Ovary (tissue), 9 donors: ENCODE results near the gene TMEM272. TPM values are rescaled to one million over a fixed set of nuclear protein-coding genes. Genes with fewer than 3 reads are reported as not detected.

Experiments used
- DNase-seq, 5 donors: peaks; one replicate each; pipeline ENCODE4 v3.0.0-alpha.2; 2019 to 2020
- H3K27ac ChIP-seq, 2 donors: fragments of 200-600 bp; one replicate each; pipeline versions ENCODE4 v1.5.1 to v1.8.0; 2019 to 2022
- H3K27me3 ChIP-seq: fragments of 200-600 bp; one replicate; pipeline ENCODE4 v1.8.0; 2022
- H3K36me3 ChIP-seq: fragments of 200-600 bp; sonication (generic); one replicate; pipeline ENCODE4 v1.5.1; 2019
- H3K4me1 ChIP-seq: one replicate; pipeline ENCODE4 v1.8.1; 2013; ENCODE audit warnings: mild to moderate bottlenecking, moderate library complexity; ENCODE audit not compliant: insufficient read depth
- H3K4me3 ChIP-seq: fragments of 200-600 bp; sonication (generic); one replicate; pipeline ENCODE4 v1.5.1; 2017
- H3K9me3 ChIP-seq, 2 donors: fragments of 200-600 bp in 1 of 2; sonication (generic) in 1 of 2; one replicate each; pipeline versions ENCODE4 v1.5.1 to v1.8.1; 2013 to 2019; ENCODE audit warnings: mild to moderate bottlenecking in 1 of 2, moderate library complexity in 1 of 2
- EP300 ChIP-seq: sonication (generic); formaldehyde crosslinking; IDR thresholded peaks from one replicate; pipeline ENCODE4 v1.6.1; 2017; ENCODE audit warnings: antibody characterized with exemption
- POLR2A ChIP-seq: fragments of 450-650 bp; IDR thresholded peaks from one replicate; pipeline ENCODE4 v1.6.1; 2017; ENCODE audit warnings: antibody characterized with exemption, mild to moderate bottlenecking, moderate library complexity
- WGBS, 3 donors: extraction: QIAGEN DNeasy Blood & Tissue Kit in 1 of 3; methylation state at CpG; one replicate each; pipeline versions ENCODE4 v1.1.5 to v1.1.7; 2013 to 2017; 5-methylcytosine and 5-hydroxymethylcytosine counted together
- intact Hi-C, 4 donors: fragments of 100-400 bp; cut with DNase I; formaldehyde crosslinking; loops; one replicate each; pipeline versions ENCODE4 v1.11.0 to v1.15.1; 2022 to 2023
- polyA plus RNA-seq, 2 donors: library from polyadenylated mRNA; stranded (reverse); fragments of 200-250 nt in 1 of 2; fragments of 350-450 nt in 1 of 2; fragmentation: Illumina TruSeq in 1 of 2; extraction: RNeasy Lipid Tissue Mini Kit (QIAGEN cat#74804) in 1 of 2; gene quantifications; one replicate each; pipeline ENCODE4 v1.2.3, GENCODE V29; 2013 to 2014
- total RNA-seq, 7 donors: library from RNA; depleted of rRNA in 2 of 7; stranded (reverse); fragments of >200 nt in 2 of 7; fragmentation: NEBNext Ultra II Directional in 3 of 7; extraction: Animal tissue kit (Norgen Biotek cat#: 25700) in 3 of 7; gene quantifications; one replicate each; pipeline versions ENCODE4 v1.1.0 to v1.2.4, GENCODE V29; 2016 to 2023
- TF ChIP-seq, protein P1 (sequence below), 3 donors: fragments of 450-650 bp in 2 of 3; fragments of 200-600 bp in 1 of 3; IDR thresholded peaks; one replicate each; pipeline versions ENCODE4 v1.5.1 to v1.8.0; 2016 to 2022; ENCODE audit warnings: antibody characterized with exemption in 3 of 3, mild to moderate bottlenecking in 1 of 3
- donor health status: DM: no; HTN: no; CAD: no; lungs with moderate emphysema.
- donor health status: DM: no; HTN: no; CAD: no.
- donor health status: Bipolar disorder and iron deficiency.
- donor health status: DM: yes; HTN: yes; CAD: no.
- donor health status: DM: no; HTN: no; CAD: no.
- donor health status: DM: yes; HTN: yes; CAD: no.

The TMEM272 gene
- total and polyA plus RNA-seq, 9 donors: 0.05 to 0.28 (median 0.11) TPM; not detected in 2

DNA sequence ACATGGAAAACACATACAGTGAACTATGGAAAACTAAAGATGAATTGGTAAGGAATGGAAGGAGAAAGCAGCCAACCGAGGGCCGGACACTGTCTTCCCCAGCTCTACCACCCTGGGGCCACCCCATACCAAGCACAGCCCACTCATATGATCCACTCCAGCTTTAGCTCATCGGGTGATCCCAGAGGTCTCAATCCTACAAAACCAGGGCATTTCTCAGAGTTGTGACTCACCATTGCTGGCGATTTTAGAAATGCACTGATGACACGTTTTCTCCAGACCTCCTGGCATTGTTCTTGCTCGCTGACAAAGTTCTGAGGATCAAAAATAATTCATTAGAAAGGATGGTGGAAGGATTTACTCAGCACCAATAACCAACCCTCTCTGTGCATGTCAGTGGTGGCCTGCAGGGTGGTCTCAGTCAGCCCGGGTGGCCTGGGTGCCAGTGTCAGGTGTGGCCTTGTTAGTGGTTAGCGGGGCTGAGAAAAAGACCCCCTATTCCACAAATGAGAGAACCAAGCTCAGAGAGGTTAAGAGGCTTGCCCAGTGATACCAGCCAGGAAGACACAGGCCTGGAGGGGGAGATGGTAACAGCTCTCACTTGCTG lies 6.6 kb downstream of the TMEM272 start:
- H3K4me3 ChIP-seq: no peak overlapping the region
- H3K36me3 ChIP-seq: no peaks in the 10 kb centered on the region
- no peaks in the 10 kb centered on the region for H3K9me3 ChIP-seq
- H3K27ac ChIP-seq: no peak overlapping the region
- intact Hi-C loops: loop anchor here in 2 of 4 donors (10.0 kb wide), 1 partner anchor 404 kb away; no protein-coding TSS in a partner anchor
- no peak for TF ChIP-seq EP300
- TF ChIP-seq, protein P1, sequence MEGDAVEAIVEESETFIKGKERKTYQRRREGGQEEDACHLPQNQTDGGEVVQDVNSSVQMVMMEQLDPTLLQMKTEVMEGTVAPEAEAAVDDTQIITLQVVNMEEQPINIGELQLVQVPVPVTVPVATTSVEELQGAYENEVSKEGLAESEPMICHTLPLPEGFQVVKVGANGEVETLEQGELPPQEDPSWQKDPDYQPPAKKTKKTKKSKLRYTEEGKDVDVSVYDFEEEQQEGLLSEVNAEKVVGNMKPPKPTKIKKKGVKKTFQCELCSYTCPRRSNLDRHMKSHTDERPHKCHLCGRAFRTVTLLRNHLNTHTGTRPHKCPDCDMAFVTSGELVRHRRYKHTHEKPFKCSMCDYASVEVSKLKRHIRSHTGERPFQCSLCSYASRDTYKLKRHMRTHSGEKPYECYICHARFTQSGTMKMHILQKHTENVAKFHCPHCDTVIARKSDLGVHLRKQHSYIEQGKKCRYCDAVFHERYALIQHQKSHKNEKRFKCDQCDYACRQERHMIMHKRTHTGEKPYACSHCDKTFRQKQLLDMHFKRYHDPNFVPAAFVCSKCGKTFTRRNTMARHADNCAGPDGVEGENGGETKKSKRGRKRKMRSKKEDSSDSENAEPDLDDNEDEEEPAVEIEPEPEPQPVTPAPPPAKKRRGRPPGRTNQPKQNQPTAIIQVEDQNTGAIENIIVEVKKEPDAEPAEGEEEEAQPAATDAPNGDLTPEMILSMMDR (IDR thresholded peaks at IDR 0.05): no peak
- TF ChIP-seq POLR2A: no peak
- WGBS, 3 donors: 89 to 91% (median 91%) methylated on average over 8 of the region's 8 CpGs
- no peaks in the 10 kb centered on the region for H3K4me1 ChIP-seq
- DNase-seq: no peak
- H3K27me3 ChIP-seq: no peaks in the 10 kb centered on the region

DNA sequence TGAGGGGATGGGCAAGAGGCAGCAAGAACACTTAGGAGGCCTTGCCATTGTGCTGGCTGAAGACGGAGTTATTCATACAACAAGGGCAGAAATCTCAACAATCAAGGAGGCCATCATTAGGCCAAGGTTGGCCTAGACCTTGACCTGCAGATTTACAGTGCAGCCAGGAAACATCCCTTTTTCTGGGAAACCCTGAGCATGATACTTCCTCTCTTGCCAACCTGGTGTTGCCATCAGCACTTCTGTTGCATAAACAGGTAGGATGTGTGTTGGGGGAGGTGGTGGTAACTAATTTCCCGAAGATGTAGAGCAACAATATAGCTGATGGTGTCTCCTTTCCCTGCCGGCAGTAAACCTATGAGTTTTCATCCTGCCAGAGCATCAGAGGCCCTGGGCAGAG lies 8.0 kb downstream of the TMEM272 start:
- no peaks in the 10 kb centered on the region for H3K27me3 ChIP-seq
- no peaks in the 10 kb centered on the region for H3K4me1 ChIP-seq
- H3K27ac ChIP-seq: no peak overlapping the region
- H3K36me3 ChIP-seq: no peaks in the 10 kb centered on the region
- TF ChIP-seq POLR2A (no peak), EP300 (no peak)
- TF ChIP-seq, protein P1 (IDR thresholded peaks at IDR 0.05): no peak
- no peaks in the 10 kb centered on the region for H3K9me3 ChIP-seq
- 85 to 93% (median 87%) methylated on average over 3 of the region's 3 CpGs for WGBS, 3 donors
- intact Hi-C loops: loop anchor here in 2 of 4 donors (10.0 kb wide), 1 partner anchor 402 kb away; no protein-coding TSS in a partner anchor
- no peak for DNase-seq
- H3K4me3 ChIP-seq: no peak overlapping the region

DNA sequence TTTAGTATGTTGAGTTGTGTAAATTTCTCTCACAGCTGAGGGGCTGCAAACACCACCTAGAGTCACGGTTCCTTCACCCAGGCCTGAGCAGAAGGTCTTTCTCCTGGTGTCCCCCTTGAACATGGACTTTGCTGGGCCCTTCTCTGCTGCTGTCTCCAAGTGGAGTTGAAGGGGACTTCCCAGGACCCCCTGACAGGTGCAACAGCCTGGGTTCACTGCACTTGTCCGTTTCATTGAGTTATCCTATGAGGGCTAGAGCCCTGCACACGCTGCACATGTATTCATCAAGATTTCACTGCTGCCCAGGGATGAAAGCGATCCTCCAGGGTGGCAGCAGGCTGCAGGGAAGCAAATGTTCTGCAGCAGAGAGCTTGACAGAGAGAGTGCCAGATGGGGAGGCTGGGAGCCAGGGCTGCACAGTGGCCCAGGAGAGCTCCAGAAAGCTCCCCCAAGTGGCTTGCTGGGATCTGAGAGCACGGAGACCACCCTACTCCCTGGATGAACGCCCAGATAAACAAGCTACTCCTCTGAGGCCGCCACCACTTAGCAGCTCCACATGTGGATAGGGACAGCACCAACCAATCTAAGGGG lies 10.3 kb downstream of the TMEM272 start:
- Histone ChIP-seq H3K4me3 (no peak overlapping the region), H3K36me3 (no peaks in the 10 kb centered on the region), H3K9me3 (no peaks in the 10 kb centered on the region), H3K27me3 (no peaks in the 10 kb centered on the region), H3K4me1 (no peaks in the 10 kb centered on the region), H3K27ac (no peak overlapping the region)
- intact Hi-C loops: loop anchor here in 2 of 4 donors (10.0 kb wide), 1 partner anchor 400 kb away; no protein-coding TSS in a partner anchor
- no peak for DNase-seq
- WGBS, 3 donors: 48 to 60% (median 54%) methylated on average over 7 of the region's 7 CpGs
- no peak for TF ChIP-seq EP300
- TF ChIP-seq POLR2A: no peak
- TF ChIP-seq, protein P1 (IDR thresholded peaks at IDR 0.05): no peak

DNA sequence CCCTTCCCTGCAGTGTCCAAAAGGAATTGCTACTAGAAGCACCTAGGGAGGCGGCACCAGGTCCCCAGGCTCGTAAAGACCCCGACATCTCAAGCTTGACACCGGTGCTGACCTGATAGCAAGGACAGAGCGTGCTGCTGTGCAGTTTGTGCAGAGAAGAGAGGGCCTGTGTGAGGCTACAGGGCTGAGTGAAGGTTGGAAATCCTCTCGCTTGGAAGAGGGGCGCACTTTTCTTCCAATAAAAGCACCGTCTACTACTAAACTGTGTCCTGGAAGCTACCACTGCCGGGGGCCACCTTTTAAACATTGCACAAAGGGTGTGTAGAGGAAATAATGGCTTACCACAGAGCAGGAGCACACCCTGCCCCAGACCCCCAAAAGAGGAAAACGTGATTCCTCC lies 11.0 kb downstream of the TMEM272 start:
- DNase-seq: no peak
- no peaks in the 10 kb centered on the region for H3K27me3 ChIP-seq
- no peak overlapping the region for H3K4me3 ChIP-seq
- no peaks in the 10 kb centered on the region for H3K4me1 ChIP-seq
- H3K27ac ChIP-seq: no peak overlapping the region
- WGBS, 3 donors: 84 to 89% (median 87%) methylated on average over 10 of the region's 10 CpGs
- no peaks in the 10 kb centered on the region for H3K9me3 ChIP-seq
- intact Hi-C loops: loop anchor here in 2 of 4 donors (10.0 kb wide), 1 partner anchor 399 kb away; no protein-coding TSS in a partner anchor
- no peaks in the 10 kb centered on the region for H3K36me3 ChIP-seq
- TF ChIP-seq POLR2A (no peak), EP300 (no peak)
- TF ChIP-seq, protein P1 (IDR thresholded peaks at IDR 0.05): no peak
